Measurements from ENCODE around the gene GRK1.

The GRK1 gene

DNA sequence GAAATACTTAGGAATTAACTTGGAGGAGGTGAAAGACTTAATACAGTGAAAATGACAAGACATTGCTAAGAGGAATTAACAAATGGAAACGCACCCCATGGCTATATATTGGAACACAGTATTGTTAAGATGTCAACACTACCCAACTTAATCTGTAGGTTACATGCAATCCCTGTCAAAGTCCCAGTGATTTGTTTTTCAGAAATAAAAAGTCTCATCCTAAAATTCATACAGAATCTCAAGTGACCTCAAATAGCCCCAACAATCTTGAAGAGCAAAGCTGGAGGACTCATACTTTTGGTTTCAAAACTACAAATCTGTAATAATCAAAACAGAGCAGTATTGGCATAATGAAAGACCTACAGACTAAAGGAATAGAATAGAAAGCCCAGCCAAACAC, 22.2 kb upstream of the GRK1 start:
- no peaks in the 10 kb centered on the region for H3K27me3 ChIP-seq (ENCODE audit: insufficient read depth, poor library complexity, severe bottlenecking)
- H3K27ac ChIP-seq (ENCODE audit: poor library complexity, severe bottlenecking), result no peak overlapping the region
- H3K9me3 ChIP-seq (ENCODE audit: severe bottlenecking), result peaks cover 5% of the 10 kb centered on the region
- H3K4me3 ChIP-seq (ENCODE audit: severe bottlenecking), result no peak overlapping the region
- H3K4me1 ChIP-seq (ENCODE audit: insufficient read depth, poor library complexity, severe bottlenecking), result no peaks in the 10 kb centered on the region
- TF ChIP-seq, protein P1, sequence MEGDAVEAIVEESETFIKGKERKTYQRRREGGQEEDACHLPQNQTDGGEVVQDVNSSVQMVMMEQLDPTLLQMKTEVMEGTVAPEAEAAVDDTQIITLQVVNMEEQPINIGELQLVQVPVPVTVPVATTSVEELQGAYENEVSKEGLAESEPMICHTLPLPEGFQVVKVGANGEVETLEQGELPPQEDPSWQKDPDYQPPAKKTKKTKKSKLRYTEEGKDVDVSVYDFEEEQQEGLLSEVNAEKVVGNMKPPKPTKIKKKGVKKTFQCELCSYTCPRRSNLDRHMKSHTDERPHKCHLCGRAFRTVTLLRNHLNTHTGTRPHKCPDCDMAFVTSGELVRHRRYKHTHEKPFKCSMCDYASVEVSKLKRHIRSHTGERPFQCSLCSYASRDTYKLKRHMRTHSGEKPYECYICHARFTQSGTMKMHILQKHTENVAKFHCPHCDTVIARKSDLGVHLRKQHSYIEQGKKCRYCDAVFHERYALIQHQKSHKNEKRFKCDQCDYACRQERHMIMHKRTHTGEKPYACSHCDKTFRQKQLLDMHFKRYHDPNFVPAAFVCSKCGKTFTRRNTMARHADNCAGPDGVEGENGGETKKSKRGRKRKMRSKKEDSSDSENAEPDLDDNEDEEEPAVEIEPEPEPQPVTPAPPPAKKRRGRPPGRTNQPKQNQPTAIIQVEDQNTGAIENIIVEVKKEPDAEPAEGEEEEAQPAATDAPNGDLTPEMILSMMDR (IDR thresholded peaks at IDR 0.05; ENCODE audit: poor library complexity, severe bottlenecking), result no peak
- ATAC-seq (ENCODE audit: low read depth) (no peak), DNase-seq (ENCODE audit: low spot score) (no peak)
- peaks cover 28% of the 10 kb centered on the region for H3K36me3 ChIP-seq (ENCODE audit: low read depth)

DNA sequence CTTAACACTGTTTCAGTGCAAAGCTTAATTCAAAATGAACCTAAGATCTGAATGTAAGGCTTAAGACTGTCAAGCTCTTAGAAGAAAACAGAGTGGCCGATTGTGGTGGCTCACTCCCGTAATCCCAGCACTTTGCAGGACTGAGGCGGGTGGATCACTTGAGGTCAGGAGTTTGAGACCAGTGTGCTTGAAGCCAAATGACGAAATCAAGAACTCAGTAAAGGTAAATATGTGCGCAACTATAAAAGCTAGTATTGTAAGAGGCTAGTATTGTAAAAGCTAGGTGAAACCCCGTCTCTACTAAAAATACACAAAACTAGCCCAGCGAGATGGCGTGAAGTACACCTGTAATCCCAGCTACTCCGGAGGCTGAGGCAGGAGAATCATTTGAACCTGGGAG, 21.7 kb upstream of the GRK1 start:
- Histone ChIP-seq H3K36me3 (ENCODE audit: low read depth) (peaks cover 23% of the 10 kb centered on the region), H3K27me3 (ENCODE audit: insufficient read depth, poor library complexity, severe bottlenecking) (no peaks in the 10 kb centered on the region), H3K4me1 (ENCODE audit: insufficient read depth, poor library complexity, severe bottlenecking) (no peaks in the 10 kb centered on the region), H3K27ac (ENCODE audit: poor library complexity, severe bottlenecking) (no peak overlapping the region), H3K9me3 (ENCODE audit: severe bottlenecking) (peaks cover 5% of the 10 kb centered on the region), H3K4me3 (ENCODE audit: severe bottlenecking) (no peak overlapping the region)
- TF ChIP-seq, protein P1 (IDR thresholded peaks at IDR 0.05; ENCODE audit: poor library complexity, severe bottlenecking), result no peak
- no peak for ATAC-seq (ENCODE audit: low read depth)
- no peak for DNase-seq (ENCODE audit: low spot score)

DNA sequence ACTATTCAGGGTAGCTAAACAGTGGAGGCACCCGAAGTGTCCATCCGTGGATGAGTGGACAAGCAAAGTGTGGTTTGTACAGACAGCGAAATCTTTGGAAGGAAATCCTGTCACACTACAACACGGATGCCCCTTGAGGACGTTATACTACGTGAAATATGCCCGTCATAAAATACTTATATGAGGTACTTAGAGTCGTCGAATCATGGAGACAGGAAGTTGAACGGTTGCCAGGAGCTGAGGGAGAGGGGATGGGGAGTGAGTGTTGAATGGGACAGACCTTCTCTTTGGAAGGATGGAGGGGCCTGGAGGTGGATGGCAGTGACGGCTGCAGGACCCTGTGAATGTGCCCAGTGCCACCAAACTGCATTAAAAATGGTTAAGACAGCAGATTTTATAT, 20.6 kb upstream of the GRK1 start:
- no peaks in the 10 kb centered on the region for H3K27me3 ChIP-seq (ENCODE audit: insufficient read depth, poor library complexity, severe bottlenecking)
- H3K9me3 ChIP-seq (ENCODE audit: severe bottlenecking), result peaks cover 5% of the 10 kb centered on the region
- no peak overlapping the region for H3K27ac ChIP-seq (ENCODE audit: poor library complexity, severe bottlenecking)
- DNase-seq (ENCODE audit: low spot score) (no peak), ATAC-seq (ENCODE audit: low read depth) (peak; percentile 9; the same call in 2 of the 3 replicates)
- H3K36me3 ChIP-seq (ENCODE audit: low read depth), result peaks cover 12% of the 10 kb centered on the region
- TF ChIP-seq, protein P1 (IDR thresholded peaks at IDR 0.05; ENCODE audit: poor library complexity, severe bottlenecking), result no peak
- H3K4me3 ChIP-seq (ENCODE audit: severe bottlenecking), result no peak overlapping the region
- H3K4me1 ChIP-seq (ENCODE audit: insufficient read depth, poor library complexity, severe bottlenecking), result no peaks in the 10 kb centered on the region

DNA sequence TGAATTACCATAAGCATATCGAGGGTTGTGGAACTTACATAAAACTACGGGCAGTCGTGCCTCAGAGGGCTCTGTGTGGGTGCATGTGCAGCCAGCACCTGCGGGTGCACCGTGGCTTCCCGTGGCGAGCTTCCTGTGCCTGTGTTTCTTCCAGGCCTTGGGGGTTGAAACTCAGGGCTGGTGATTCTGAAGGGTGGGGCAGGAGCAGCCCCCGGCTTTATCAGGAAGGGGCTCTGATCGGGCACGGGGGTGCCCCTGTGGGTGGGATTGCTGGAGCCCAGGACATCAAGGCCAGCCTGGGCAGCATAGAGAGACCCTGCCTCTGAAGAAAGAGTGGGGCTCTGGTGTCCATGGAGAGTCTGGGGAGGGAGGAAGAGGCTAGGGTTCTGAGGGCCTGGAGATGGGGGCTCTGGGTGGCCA, 20.1 kb upstream of the GRK1 start:
- Histone ChIP-seq H3K27me3 (ENCODE audit: insufficient read depth, poor library complexity, severe bottlenecking) (no peaks in the 10 kb centered on the region), H3K27ac (ENCODE audit: poor library complexity, severe bottlenecking) (no peak overlapping the region)
- no peak for ATAC-seq (ENCODE audit: low read depth)

More for the DNA sequence above, 20.1 kb upstream of the GRK1 start:
- peaks cover 7% of the 10 kb centered on the region; the same call in 1 of the 2 replicates for H3K36me3 ChIP-seq (ENCODE audit: low read depth)
- TF ChIP-seq, protein P1 (IDR thresholded peaks at IDR 0.05; ENCODE audit: poor library complexity, severe bottlenecking), result no peak
- DNase-seq (ENCODE audit: low spot score), result no peak
- no peaks in the 10 kb centered on the region for H3K4me1 ChIP-seq (ENCODE audit: insufficient read depth, poor library complexity, severe bottlenecking)
- no peak overlapping the region for H3K4me3 ChIP-seq (ENCODE audit: severe bottlenecking)
- H3K9me3 ChIP-seq (ENCODE audit: severe bottlenecking), result peaks cover 5% of the 10 kb centered on the region

All from RWPE2 (cell line).